ENCODE data around the gene NSMCE3. TPM values are rescaled to one million over a fixed set of nuclear protein-coding genes. Genes with fewer than 3 reads are reported as not detected.

The NSMCE3 gene
- 9.6 and 10.4 TPM in 2 replicates for total RNA-seq

DNA sequence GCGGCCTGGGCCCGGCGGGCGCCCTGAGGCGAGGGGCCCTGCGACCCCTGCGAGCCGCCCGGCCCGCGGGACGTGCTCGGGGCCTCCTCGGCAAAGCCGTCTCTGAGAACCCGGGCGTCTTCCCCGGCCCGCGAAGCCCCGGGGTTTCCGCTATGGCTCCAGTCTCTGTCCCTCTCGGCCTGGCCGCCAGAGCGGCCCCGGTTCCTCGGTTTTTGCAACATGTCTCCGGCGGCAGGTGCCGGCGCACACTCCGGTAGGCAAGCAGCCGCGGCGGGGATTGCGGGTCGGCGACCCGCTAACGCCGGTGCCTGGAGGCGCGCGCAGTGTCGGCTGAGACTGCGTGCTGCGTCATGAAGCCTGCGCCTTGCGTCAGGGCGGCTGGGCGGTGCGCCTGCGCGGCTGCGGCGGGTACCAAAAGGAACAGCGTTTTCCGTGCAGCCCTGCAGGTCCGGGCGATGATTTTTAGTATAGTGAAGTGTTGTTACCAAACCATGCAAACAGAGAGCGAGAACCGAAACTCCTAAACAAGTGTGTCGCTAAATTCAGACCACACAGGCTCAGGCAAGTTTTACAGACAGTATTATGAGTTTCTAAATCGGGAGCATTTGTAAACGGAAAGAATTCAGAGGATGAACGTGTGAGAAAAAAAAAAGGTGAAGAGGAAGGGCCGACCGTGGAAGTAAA lies at the start of gene NSMCE3:
NSMCE3 (minus strand) TSS at position 338 of the 684 bp plus-strand sequence; CDS start at position 221, 117 bp downstream.
- peak; percentile 72 for DNase-seq (ENCODE audit: low read depth)

DNA sequence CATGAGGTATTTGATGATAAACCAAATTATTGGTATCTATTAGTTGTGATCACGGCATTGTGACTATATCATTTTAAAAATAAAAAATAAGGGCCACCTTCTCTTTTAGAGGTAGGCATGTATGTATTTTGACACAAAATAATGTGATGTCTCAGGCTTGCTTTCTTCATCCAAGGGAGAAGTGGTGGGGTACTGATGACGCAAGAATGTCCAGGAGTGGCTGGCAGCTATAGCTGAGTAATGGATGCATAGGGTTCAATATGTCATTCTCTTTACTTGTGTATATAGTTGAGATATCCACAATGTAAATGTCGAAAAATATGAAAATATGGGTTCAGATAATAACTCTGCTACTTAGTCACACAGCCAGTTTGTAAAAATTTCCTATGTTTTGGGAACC lies 46.8 kb upstream of the NSMCE3 start:
- DNase-seq (ENCODE audit: low read depth) = no peak

DNA sequence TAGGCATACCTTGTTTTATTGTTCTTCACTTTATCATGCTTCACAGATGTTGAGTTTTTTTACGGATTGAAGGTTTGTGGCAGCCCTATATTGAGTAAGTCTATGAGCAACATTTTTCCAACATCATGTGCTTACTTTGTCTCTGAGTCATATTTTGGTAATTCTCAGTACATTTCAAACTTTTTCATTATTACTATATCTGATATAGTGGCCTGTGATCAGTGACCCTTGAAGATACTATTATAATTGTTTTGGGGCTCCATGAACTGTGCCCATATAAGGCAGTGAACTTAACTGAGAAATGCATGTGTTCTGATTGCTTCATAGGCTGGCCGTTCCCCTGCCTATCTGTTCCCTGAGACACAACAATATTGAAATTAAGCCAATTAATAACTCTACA lies 42.8 kb upstream of the NSMCE3 start:
- peak; percentile 74 for DNase-seq (ENCODE audit: low read depth)

DNA sequence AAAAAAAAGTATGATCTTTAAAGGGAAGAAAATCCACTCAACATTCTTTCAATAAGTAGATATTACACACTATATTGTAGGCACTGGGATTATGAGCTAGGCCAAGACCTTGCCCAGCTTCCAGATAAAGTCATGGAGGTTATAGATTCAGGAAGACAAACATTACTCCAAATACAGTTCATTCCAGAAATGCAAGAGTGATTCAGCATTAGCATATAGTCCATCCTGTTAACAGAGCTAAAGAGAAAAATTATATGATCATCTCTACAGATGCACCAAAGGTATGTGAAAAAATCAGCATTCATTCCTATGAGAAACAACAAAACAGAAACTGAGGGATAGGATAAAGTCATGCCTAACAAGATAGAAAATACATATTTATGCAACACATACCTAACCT lies 42.1 kb upstream of the NSMCE3 start:
- DNase-seq (ENCODE audit: low read depth) = no peak

DNA sequence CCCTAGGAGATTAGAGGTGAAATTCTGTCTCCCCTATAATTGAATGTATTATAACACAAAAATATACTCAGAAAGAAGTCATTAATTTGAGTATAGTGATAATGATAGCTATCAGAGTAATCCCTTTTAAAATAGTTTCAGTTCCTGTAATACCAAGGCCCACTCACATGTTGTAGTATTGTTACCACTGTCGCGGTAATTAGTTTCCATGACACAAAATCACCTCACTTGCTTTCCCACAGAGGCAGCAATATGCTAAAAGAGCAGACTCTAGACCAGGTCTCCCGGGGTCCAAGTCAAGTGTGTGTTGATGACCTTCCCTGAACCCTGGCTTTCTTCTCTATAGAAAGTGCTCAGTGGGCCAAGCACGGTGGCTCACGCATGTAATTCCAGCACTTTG lies 39.5 kb upstream of the NSMCE3 start:
- DNase-seq (ENCODE audit: low read depth) = no peak

DNA sequence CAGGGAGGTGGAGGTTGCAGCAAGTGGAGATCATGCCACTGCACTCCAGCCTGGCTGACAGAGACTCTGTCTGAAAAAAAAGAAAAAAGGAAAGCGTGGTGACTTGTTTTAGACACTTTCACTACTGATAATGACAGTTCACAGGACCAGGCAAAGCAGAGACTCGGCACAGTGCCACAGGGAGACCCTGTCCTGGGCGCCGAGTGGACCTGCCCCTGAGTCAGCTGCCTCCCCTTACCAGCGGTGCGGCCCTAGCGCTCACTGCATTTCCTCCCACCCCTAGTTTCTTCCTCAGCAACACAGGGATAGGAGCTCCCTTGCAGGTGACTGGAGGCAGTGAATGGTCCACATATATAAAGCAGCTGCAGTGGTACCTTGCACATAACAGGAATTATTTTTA lies 38.7 kb upstream of the NSMCE3 start:
- DNase-seq (ENCODE audit: low read depth) = no peak

DNA sequence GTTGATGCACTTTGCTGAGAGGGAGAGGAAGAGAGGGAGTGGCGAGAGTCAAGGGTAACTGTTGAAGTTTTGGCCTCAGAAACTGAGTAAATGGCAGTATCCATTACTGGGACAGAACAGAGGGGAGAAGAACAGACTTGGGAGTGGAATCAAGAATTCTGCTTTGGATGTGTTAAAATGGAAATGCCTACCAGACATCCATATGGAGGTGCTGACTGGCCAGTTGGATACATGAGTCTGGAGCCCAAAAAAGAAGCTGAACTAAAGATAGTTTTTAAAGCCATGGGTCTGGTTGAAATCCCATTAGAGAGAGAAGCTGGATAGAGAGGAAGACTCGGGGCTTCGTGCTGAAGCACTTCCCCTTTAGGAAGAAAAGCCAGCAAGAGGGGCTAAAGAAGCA lies 35.9 kb upstream of the NSMCE3 start:
- DNase-seq (ENCODE audit: low read depth) = no peak

DNA sequence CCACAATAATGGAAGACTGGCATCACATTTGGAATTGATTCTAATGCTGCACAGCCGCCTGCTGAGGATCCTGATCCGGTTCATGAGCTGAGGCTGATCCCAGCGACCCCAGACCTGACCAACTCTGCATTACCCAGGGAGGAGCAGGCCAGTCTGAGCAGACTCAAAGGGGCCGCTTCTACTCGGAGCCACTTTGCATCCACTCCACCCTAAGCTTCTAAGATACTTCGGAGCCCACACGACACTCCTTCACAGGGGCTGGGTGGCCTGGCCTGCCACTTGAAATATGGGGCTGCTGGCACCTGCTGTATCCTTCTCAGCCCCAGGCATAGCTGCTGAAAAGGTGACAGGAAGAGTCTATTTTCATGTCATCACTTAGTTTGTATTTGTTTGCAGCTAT lies 33.2 kb upstream of the NSMCE3 start:
- DNase-seq (ENCODE audit: low read depth) = no peak

DNA sequence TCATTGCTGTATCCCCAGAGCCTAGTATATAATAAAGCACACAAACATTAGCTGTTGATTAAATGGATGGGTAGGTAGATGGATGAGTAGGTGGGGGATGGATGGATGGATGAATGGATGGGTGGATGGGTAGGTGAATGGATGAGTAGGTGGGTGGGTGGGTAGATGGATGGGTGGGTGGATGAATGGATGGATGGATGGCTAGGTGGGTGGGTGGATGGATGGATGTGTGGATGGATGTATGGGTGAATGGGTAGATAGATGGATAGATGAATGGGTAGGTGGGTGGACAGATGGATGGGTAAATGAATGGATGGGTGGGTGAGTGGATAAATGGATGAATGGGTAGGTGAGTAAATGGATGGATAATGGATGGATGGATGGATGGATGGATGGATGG lies 30.2 kb upstream of the NSMCE3 start:
- no peak for DNase-seq (ENCODE audit: low read depth)

DNA sequence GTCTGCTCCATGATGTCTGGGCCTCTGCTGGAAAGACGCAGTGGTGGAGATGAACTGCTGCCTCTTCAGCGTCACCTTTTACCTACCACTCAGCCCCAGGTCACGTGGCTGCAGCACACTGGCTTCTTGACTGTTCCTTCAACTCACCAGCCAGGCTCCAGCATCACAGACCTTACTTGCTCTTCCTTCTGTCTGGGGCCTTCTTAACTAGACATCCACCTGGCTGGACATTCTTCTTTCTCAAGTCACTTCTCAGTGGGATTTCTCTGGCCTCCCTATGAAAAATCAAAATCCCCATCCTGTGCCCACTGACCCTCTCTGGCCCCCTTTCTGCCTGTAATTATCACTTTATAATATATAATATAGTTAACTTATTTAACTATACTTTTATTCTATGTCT lies 29.7 kb upstream of the NSMCE3 start:
- DNase-seq (ENCODE audit: low read depth) = no peak

DNA sequence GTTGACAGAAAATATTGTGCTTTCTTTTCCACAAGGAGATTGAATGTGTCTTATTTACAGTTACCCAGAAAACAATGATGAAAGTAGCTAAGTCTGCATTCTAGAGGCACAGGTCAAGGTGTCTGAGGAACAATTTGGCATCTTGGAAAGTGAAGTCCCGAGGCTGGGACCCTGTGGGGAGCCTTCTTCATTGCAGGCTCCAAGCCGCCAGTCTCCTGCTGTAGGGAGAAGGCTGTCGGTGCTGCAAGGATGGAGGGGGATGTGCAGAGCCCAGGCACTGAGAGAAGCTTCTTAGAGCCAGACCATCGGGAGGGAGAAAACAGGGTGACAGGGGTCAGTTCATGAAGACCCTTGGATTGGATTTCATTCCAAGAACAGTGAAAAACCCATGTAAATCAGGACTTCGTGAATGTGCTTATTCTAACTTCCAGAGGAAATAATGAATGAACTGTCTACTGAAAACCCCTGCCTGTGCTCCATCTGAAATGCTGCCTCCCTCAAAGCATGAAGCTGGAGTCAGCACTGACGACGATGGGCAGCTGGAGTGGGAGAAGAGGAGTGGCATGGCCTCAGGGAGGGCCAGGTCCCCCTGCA lies 25.2 kb upstream of the NSMCE3 start:
- DNase-seq (ENCODE audit: low read depth) = no peak

DNA sequence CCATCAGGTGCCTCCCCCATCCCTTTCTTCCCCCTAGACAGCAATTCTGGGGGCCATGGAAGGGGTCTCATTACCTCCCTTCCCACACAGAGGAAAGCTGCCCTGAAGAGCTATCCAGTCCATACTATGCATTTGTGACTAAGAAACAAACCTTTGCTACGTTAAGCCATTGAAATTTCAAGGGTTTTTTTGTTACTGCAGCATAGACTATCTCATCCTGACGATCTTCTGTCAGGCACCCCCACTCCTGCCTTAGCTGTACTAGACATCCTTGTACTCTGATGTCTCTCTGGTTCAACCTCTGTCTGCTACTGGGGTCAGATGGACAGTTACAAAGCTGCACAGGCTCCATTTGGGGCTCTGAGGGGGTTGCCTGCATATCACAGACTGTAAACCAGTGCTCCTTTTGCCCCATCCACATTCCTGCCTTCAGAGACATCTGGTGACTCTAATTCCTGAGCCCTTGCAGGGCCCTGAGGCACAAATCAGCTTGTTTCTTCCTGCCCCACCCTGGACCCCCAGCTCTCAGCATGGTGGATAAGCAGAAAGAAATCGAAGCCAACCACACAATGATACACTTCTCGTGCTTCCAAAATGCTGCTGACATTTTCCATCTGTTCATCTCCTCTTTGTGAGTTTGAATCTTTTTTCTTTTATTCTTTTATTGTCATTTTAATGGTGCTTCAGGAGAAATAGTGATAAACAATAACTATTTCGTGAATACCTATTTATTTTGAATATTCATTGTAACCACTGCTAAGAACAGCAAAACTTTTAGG lies 21.6 kb upstream of the NSMCE3 start:
- DNase-seq (ENCODE audit: low read depth) = no peak

DNA sequence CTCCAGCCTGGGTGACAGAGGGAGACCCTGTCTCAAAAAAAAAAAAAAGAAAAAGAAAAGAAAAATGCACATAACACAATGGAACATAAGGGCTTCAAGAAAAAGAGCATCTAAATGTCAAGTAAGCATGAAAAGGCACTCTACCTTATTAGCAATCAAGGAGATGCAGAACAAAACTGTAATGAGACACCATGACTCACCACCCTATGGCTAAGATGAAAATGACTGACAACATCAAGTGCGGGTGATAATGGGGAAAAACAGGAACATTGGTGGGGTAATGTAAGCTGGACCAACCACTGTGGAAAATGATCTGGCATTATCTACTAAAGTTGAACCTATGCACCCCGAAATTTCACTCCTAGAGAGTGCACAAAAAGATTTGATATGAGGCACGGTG lies 19.6 kb upstream of the NSMCE3 start:
- no peak for DNase-seq (ENCODE audit: low read depth)

DNA sequence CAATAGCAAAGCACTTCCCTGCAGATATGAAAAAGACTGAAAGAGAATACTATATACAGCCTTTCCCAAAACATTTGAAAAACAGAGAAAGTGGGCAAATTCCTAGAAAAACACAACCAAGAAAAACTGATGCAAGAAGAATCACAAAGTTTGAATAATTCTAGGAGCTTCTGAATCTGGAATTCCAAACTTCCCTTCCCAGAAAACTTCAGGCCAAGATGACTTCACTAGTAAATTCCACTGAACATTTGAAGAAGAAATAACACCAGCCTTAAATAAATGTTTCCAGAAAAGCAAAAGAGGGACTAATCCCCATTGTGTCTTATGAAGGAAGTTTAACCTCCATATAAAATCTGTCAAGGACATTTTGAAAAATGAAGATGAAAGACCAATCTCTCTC lies 15.8 kb upstream of the NSMCE3 start:
- no peak for DNase-seq (ENCODE audit: low read depth)

DNA sequence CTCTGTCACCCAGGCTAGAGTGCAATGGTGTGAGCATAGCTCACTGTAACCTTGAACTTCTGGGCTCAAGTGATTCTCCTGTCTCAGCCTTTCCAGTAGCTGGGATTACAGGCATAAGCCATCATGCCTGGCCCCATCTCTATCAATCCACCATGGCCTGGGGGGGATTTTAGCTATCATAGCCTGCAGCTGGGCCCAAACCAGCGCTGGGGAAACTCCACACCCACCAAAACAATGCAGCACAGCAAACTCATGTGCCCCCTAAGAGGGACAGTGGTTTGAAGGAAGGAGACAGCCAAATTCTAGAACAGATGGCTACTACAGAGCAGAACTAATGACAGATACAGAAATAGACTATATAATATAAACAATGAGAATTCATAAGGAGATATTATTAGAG lies 13.8 kb upstream of the NSMCE3 start:
- no peak for DNase-seq (ENCODE audit: low read depth)

DNA sequence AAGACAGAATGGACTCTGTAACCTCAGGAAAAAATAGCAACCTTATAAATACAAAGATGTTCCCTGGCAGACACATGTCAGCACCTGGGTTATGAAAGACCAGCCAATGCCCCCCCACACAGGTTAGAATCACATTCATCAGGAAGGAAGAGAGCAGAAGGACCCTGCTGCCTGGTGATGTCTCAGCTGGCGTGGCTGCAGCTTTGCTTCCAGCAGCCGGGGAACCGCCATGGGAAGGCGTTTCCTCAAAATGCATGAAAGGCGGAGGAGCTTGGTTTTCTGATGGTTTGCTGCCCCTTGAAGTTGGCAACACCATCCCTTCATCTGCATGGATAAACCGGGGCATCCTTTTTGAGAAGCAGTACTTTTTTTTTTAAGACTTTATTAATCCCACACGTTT lies 10.9 kb upstream of the NSMCE3 start:
- DNase-seq (ENCODE audit: low read depth) = no peak

DNA sequence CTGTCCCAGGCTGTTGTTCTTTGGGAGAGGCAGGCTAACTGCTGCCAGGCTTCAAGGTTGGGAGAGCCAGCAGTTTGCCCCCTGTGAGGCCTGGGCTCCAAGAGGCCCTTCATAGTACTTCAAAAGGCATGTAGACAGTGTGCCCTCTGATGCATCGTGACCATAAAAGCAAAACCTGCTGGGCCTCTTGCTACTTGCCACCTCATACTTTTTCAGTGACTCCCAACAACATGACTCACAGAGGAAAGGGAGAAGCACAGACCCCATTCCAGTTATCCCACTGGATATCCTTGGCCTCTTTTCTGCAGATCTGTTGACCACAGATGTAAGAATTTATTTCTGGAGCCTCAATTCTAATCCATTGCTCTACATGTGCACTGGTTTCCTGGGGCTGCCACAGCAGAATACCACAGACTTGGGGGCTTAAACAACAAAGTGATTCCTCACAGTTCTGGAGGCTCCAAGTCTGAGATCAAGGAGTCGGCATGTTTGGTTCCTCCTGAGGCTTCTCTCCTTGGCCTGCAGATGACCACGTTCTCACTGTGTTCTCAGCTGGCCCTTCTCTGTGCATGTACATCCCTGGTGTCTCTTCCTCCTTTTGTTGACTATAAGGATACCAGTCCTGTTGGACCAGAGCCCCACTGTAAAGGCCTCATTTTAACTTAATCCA lies 8.9 kb upstream of the NSMCE3 start:
- DNase-seq (ENCODE audit: low read depth) = peak; percentile 91

DNA sequence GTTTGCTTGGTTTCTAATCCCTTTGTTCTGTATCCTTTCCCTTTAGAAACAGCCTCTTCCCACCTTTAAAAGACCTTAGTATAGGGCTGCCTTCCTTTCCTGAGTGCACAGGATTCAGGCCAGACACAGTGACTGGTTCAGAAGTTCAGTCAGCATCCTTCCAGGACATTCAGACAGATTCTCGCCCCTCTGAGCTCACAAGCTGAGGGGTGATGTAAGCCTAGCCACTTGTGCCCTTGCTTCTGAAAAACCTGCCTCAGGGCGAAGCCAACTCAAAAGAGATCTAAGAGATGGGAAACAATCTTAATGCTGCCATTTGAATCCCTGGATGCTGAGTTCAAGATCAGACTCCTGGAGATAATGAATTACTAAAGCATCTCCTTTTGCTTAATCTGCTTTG lies 6.7 kb upstream of the NSMCE3 start:
- DNase-seq (ENCODE audit: low read depth) = no peak

DNA sequence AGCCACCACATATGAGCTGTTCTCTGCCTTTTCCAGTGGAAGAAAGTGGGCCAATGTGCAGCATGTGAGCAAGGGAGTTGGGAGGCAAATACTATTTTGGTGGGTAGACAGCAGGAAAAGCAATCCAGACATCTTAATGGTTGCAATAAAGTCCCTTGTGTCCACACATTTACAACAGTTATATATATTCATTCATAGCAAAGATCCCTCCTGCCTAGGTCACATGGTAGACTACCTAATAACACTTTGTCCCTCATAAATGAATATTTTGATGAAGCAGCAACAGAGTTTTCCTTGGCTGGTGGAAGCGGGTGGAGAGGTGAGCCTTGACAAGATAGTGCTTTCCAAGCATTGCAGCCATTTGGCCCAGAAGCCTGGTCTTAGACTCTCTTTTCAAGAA lies 6.2 kb upstream of the NSMCE3 start:
- no peak for DNase-seq (ENCODE audit: low read depth)

DNA sequence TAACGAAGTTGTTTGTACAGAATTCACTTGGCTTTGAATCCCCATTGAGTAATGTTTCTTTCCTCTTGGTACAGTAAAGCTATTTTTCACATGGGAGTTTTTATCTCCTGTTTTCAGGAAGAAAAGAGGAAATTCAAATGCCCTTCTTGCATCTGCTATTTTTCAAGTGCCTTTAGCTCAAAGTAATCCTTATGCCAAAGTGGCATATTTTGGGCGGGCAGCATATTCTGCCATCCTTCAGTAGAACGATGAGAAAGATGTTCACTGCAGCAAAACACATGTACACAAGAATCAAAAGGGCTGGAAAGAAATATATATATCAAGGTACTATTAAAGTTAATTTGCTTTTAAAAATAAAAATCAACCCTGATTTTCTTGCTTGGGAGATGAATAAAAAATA lies 5.3 kb upstream of the NSMCE3 start:
- DNase-seq (ENCODE audit: low read depth) = no peak

DNA sequence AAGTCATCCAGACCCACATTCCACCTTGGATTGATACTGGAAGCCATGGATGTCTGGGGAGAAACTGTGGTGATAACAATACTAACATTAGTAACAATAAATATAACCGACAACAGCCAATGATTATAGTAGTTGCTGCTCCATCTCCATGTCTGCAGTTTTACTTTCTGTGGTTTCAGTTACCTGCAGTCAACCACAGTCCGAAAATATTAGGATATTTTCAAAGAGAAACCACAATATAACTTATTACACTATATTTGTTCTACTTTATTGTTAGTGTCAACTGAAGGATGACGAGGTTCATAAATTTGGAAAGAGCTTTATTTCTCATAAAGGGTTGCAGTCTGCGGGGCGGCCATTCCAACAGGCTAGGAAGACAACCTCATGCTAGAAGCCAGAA lies 2.6 kb upstream of the NSMCE3 start:
- DNase-seq (ENCODE audit: low read depth) = no peak

DNA sequence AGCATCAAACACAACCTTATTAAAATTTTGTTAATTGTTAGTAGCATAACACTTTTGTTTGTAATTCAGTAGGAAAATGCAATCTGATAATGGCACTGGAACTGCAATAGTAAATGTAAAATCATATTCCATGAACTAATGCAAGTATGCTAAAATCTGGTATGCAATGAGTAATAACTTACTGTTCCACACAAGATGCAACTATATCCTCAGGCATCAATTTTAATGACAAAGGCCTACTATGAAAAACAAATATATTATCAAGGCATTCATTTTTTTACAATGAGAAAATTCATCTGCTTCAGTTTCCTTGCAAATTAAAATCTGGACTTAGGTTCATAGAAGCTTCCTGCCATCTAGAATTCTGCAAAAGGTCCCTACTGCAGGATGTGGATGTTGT lies 1.4 kb upstream of the NSMCE3 start:
- DNase-seq (ENCODE audit: low read depth) = no peak
